Fibroblast of skin of back (primary cell): ENCODE results near the gene COQ6. TPM values are rescaled to one million over a fixed set of nuclear protein-coding genes. Genes with fewer than 3 reads are reported as not detected.
A peak's percentile ranks its signal among the peaks of the same experiment; 100 is the strongest.
"Not testable (repeated sequence)": the region's sequence is repeated elsewhere in the genome, so short reads cannot be mapped to it uniquely, and the experiment has no call there.

Experiments used
- DNase-seq: peaks from one replicate; pipeline ENCODE4 v3.0.0-alpha.2; 2013
- polyA plus RNA-seq, 2 experiments: library from polyadenylated mRNA; unstranded; fragments of 120-200 nt; gene quantifications; one replicate each; pipeline ENCODE4 v1.2.1, GENCODE V29; 2013; ENCODE audit not compliant: insufficient read length in 2 of 2

Gene COQ6
- polyA plus RNA-seq (2013, experiment 1 of 2; ENCODE audit: insufficient read length), result 17.4 TPM
- polyA plus RNA-seq (2013, experiment 2 of 2; ENCODE audit: insufficient read length), result 12.4 TPM

- peak; percentile 98 for DNase-seq
Observed at GRCh38 chr14:73949752-73950734, at the start of gene COQ6, which contains the start of gene FAM161B. Gene COQ6 (plus strand): TSS chr14:73950302. CDS start chr14:73950333, 31 bp downstream. Gene FAM161B (minus strand): TSS chr14:73950094. CDS start chr14:73950026, 68 bp downstream.

GRCh38 chr14:73903028-73903427 is 47.1 kb upstream of the COQ6 start:
- DNase-seq, result no peak

- DNase-seq, result no peak
Observed at GRCh38 chr14:73909681-73910080, 40.4 kb upstream of the COQ6 start.

DNA sequence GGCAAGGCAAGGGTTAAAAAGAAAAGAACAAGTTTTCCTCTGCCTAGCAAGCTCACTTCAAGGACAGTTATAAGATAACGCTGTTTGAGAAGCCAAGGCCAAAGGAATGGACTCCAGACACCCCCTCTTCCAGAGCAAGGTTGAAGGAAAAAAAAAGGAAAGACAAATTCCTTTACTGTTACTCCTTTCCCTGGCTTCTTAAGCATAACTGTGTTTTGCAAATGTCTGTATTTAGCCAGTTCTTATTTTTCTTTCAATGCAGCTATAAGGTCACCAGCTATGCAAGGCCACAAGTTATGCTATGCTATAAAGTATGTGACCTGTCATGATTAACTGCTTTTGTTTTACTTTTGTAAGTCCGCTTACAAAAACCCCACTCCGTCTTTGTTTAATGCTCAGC is 36.8 kb upstream of the COQ6 start:
- peak; percentile 42 for DNase-seq

DNA sequence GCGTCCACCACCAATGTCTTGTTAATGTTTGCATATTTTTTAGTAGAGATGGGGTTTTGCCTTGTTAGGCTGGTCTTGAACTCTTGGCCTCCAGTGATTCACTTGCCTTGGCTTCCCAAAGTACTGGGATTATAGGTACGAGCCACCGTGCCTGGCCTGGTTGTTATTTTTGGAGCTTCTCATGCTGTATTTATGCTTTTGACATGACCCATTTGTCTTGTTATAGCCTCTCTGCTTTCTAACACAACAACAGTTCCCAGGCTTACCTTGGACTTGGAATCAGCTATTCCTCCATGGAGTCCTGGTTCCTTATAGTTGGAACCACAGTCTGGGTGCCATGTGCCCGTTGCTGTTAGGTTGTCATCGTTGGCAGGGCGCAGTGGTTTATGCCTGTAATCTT is 33.8 kb upstream of the COQ6 start:
- DNase-seq, result no peak

GRCh38 chr14:73919457-73919856 is 30.6 kb upstream of the COQ6 start:
- DNase-seq, result not testable (repeated sequence)

- no peak for DNase-seq
Observed at GRCh38 chr14:73924337-73924736, 25.8 kb upstream of the COQ6 start.

GRCh38 chr14:73935666-73936065 is 14.4 kb upstream of the COQ6 start:
- DNase-seq, result peak; percentile 8

- no peak for DNase-seq
Observed at GRCh38 chr14:73936548-73936947, 13.6 kb upstream of the COQ6 start.

- DNase-seq, result no peak
Observed at GRCh38 chr14:73937012-73937411, 13.1 kb upstream of the COQ6 start.

GRCh38 chr14:73942180-73942579 is 7.9 kb upstream of the COQ6 start:
- no peak for DNase-seq

- DNase-seq, result no peak
Observed at GRCh38 chr14:73943083-73943482, 7.0 kb upstream of the COQ6 start.

DNA sequence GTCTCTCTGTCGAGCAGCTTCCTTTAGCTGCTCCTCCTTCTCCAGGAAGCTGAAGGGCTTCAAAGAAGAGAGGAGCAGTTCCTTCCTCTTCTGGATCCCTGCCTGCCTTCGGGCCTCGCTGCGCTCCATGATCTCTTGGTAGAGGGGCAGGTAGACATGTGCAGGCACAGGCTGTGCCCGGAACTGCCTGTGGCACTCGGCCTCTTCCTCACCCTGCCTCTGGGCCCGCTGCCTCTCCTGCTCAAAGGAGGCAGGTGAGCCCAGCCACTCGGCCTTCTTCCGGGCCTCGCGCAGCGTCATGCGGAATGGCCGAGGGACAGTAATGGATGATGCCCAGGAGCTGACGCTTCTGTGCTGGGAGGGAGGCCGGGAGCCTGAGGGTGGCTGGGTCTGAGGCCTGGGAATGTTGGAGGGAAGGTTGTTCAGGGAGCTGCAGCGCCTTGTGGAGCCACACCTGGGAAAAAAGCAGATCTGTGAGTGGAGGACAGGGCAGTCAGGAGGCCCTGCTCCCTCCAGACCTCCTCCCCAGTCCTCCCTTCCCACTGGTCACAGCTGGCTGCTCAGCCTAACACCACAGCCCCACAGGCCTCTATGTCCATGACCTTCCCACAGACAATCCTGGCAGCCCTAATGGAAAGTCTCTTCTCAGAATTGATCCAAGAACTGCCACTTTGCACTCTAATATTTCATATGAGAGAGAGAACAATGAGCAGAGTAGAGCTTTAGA is 5.5 kb upstream of the COQ6 start:
- no peak for DNase-seq

GRCh38 chr14:73945159-73945670 is 4.9 kb upstream of the COQ6 start:
- no peak for DNase-seq

GRCh38 chr14:73953731-73954130 is 3.6 kb downstream of the COQ6 start:
- no peak for DNase-seq

- DNase-seq, result no peak
Observed at GRCh38 chr14:73955674-73956073, 5.6 kb downstream of the COQ6 start.

- DNase-seq, result no peak
Observed at GRCh38 chr14:73958591-73958990, 8.5 kb downstream of the COQ6 start.

DNA sequence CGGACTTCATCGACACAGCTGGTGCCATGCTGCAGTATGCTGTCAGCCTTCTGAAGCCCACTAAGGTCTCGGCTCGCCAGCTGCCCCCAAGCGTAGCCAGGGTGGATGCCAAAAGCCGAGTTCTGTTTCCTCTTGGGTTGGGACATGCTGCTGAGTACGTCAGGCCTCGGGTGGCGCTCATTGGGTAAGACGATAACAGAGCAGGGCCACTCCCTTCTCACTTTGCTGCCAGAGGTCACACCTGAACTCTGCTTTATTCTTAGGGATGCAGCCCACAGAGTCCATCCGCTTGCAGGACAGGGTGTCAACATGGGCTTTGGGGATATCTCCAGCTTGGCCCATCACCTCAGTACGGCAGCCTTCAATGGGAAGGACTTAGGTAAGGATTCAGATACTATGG is 11.1 kb downstream of the COQ6 start:
- no peak for DNase-seq

- no peak for DNase-seq
Observed at GRCh38 chr14:73965216-73965615, 15.1 kb downstream of the COQ6 start.

GRCh38 chr14:73968885-73969284 is 18.8 kb downstream of the COQ6 start:
- DNase-seq, result no peak

- no peak for DNase-seq
Observed at GRCh38 chr14:73973497-73973896, 23.4 kb downstream of the COQ6 start.

DNA sequence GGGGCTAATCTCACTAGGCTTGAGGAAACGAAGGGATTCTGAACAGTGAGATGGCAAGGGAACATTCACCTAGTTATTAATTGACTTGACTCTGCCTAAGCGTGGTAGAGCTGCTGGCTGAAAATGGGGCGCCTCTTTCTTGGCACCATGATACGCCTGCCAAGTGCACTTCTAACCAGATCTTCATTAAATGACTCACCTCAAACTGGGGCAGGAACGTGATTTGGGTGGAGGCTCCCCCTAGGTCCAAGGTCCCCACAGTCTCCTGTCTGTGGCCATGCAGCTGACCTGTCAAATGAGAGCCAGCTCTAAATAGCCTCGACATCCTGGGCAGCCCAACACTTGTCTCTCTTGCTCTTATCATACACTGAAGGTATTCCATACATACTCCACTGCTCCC is 26.0 kb downstream of the COQ6 start:
- DNase-seq, result no peak

DNA sequence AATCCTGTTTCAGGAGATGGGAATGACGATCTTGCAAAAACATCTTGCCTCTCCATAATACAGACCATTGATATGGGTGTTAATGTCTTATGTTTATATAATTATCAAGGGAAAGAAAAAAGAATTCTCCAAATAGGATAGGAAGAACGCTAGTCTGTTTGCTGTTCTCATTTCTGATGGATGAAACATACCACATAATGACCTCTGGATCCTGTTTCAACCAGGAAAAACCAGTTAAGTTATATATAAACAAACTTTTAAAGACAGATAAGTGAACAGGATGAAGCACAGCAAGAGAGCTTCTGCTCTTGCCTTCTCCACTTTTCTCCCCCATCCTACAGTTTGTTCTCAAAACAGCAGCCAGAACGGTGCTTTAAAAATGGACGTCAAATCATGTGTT is 27.8 kb downstream of the COQ6 start:
- no peak for DNase-seq
